ENCODE measurements around the gene FGF13.

Gene FGF13

DNA sequence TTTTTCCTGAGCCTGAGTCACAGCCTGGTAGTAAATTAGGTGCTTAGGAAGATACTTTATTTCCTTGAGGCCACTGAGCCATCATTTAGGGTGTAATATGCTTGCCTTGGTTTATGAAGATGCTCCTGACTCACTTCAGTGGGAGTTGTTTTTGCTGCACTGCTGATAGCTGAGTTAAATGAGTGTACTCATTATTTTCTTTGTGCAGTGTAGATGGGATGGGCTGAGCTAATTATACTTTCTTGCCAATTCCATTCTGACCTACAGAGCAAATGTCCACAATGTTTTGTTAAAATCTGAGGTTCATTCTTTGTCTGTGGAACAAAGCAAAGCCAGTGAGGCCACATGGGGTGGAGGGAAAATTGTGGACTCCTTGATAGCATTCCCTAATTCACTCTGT is 60.0 kb downstream of the FGF13 start:
- DNase-seq = no peak

DNA sequence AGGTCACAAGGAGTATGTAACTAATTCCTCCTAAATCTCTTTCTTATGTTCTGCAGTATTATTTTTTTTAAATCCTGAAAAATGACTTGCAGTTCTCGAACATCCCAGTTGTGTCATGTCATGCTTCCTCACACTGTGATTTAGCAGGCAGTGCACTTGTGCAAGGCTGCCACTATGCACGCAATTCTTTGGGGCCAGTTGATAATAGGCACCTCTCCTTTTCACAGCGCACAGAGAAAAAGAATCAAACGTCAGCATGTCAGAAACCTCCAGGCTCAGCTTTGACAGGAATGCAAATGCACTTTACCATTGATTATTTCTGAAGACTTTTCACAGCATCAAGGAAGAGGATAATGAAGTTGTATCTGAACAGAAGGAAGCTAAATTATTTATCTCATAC is 62.9 kb downstream of the FGF13 start:
- DNase-seq = no peak

DNA sequence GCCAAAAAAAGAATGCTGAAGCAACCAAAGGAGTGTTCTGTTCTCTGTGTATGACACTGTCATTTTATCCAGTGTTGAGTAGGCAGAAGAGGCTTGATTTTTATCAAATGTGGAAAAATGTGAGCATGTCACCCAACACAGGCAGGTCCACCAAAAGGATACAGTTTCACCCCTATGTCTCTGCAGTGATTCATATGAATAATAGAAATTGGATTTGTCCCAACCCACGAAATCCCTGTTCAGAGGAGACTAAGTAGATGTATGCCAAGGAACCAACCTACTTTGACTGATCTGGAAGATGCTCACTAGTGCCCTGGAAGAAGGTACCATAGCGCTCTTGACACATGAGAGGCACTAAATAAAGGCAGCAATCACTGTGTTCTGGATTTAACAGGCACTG is 72.5 kb downstream of the FGF13 start:
- DNase-seq = no peak

Data from CD4-positive, alpha-beta T cell treated with Interleukin-10 for 1 hour (primary cell).